GM12892 (cell line): ENCODE data around the gene PPIB. TPM values are rescaled to one million over a fixed set of nuclear protein-coding genes. Genes with fewer than 3 reads are reported as not detected.
A peak's percentile ranks its signal among the peaks of the same experiment; 100 is the strongest.

Experiments
- DNase-seq: peaks from one replicate; pipeline ENCODE4 v3.0.0; 2011; ENCODE audit not compliant: insufficient read length
- FAIRE-seq: peaks from 2 replicates; lab custom pipeline; 2011; peaks lifted over from hg19 to GRCh38; lab: Jason Lieb, UNC
- POLR2A ChIP-seq: IDR thresholded peaks from 2 replicates; pipeline ENCODE4 v1.6.1; 2011; ENCODE audit warnings: low read depth, low read length, control low read depth
- POLR2AphosphoS5 ChIP-seq: IDR thresholded peaks from 2 replicates; pipeline ENCODE4 v1.6.1; 2011; ENCODE audit warnings: low read depth, low read length, control low read depth
- TAF1 ChIP-seq: IDR thresholded peaks from 2 replicates; pipeline ENCODE4 v1.6.1; 2011; ENCODE audit warnings: low read depth, mild to moderate bottlenecking, control low read depth, low read length, borderline replicate concordance
- polyA plus RNA-seq: library from polyadenylated mRNA; unstranded; fragments of >200 nt; gene quantifications from one replicate; pipeline ENCODE4 v1.2.1, GENCODE V29; 2012; ENCODE audit warnings: missing spikeins, inconsistent platforms; ENCODE audit not compliant: missing spikeins

PPIB gene
- 312 TPM for polyA plus RNA-seq

GRCh38 chr15:64162869-64163658, at the start of gene PPIB:
PPIB (minus strand) TSS chr15:64163022; CDS start chr15:64162986, 36 bp downstream.
- TF ChIP-seq POLR2AphosphoS5: peak; percentile 95
- peak; percentile 96 for TF ChIP-seq TAF1
- peak; percentile 98 for TF ChIP-seq POLR2A
- DNase-seq (peak; percentile 91), FAIRE-seq (peak; percentile 96)

- FAIRE-seq: no peak
- TF ChIP-seq TAF1 (no peak), POLR2A (no peak), POLR2AphosphoS5 (no peak)
- DNase-seq: no peak
Observed at GRCh38 chr15:64211696-64212095, 48.9 kb upstream of the PPIB start.

- TF ChIP-seq TAF1: no peak
- no peak for TF ChIP-seq POLR2A
- no peak for TF ChIP-seq POLR2AphosphoS5
- no peak for DNase-seq
- peak; percentile 53 for FAIRE-seq
Observed at GRCh38 chr15:64210371-64210770, 47.5 kb upstream of the PPIB start.

GRCh38 chr15:64209680-64210334, 47.0 kb upstream of the PPIB start:
- no peak for DNase-seq
- TF ChIP-seq POLR2A (no peak), TAF1 (no peak), POLR2AphosphoS5 (no peak)
- FAIRE-seq: peak; percentile 46

GRCh38 chr15:64205202-64205601, 42.4 kb upstream of the PPIB start:
- DNase-seq (no peak), FAIRE-seq (no peak)
- TF ChIP-seq TAF1: no peak
- TF ChIP-seq POLR2A: no peak
- no peak for TF ChIP-seq POLR2AphosphoS5

GRCh38 chr15:64197425-64197824, 34.6 kb upstream of the PPIB start:
- DNase-seq (no peak), FAIRE-seq (no peak)
- no peak for TF ChIP-seq TAF1
- TF ChIP-seq POLR2AphosphoS5: no peak
- TF ChIP-seq POLR2A: no peak

- DNase-seq (no peak), FAIRE-seq (no peak)
- TF ChIP-seq POLR2A: no peak
- TF ChIP-seq POLR2AphosphoS5: no peak
Observed at GRCh38 chr15:64193971-64194370, 31.1 kb upstream of the PPIB start.

GRCh38 chr15:64191971-64192830, 29.4 kb upstream of the PPIB start:
- FAIRE-seq (no peak), DNase-seq (no peak)
- TF ChIP-seq POLR2AphosphoS5 (no peak), TAF1 (no peak), POLR2A (no peak)

- DNase-seq (no peak), FAIRE-seq (no peak)
- TF ChIP-seq POLR2A: no peak
- no peak for TF ChIP-seq TAF1
Observed at GRCh38 chr15:64187396-64188191, 24.8 kb upstream of the PPIB start.

GRCh38 chr15:64185146-64185911, 22.5 kb upstream of the PPIB start:
- TF ChIP-seq POLR2A: no peak
- no peak for TF ChIP-seq POLR2AphosphoS5
- TF ChIP-seq TAF1: no peak
- FAIRE-seq (no peak), DNase-seq (no peak)
